ENCODE data around the gene SVIL. TPM values are rescaled to one million over a fixed set of nuclear protein-coding genes. Genes with fewer than 3 reads are reported as not detected.

SVIL gene
- total and polyA plus RNA-seq, 2 donors (not counting 1 experiment from before 2014, with no cell fraction given), result 0.74 to 0.88 TPM

DNA sequence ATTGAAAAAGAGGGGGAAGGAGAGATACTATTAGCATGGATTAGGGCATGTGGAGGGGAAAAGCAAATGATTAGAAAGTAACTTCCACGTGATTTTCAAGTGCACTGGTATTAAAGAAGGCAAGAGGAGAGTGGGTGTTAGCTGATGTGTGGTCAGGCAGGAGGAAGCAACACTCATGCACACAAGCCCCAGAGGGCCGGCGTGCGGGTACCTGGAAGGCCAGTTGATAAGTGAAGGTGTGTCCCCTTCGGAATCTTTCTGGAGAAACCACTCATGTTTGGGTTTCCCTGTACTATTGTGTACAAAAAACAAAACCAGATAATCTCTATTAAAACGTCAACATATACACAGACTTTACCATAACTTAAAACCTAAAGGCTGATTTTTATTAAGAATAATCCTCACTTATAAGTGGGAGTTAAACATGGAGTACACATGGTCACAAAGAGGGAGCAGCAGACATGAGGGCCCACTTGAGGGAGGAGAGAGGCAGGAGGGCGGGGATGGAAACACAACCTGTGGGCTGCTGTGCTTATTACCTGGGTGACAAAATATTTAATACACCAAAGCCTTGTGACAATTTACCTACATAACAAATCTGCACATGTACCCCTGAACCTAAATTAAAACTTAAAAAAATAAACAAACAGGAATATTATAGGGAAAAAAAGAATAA, 98.9 kb downstream of the SVIL start:
- WGBS (ENCODE audit: insufficient coverage), result 33% methylated on average over 1 of the region's 7 CpGs
- Histone ChIP-seq H3K79me2 (ENCODE audit: control insufficient read depth, insufficient read depth, low read length) (no peaks in the 10 kb centered on the region), H3K4me1 (ENCODE audit: control insufficient read depth in 2 of 2, insufficient read depth in 2 of 2, low read length in 2 of 2) (no peaks in the 10 kb centered on the region), H3K9me3 (ENCODE audit: control extremely low read depth in 1 of 3, control insufficient read depth in 2 of 3, insufficient read depth in 1 of 3, low read length in 2 of 3) (no peaks in the 10 kb centered on the region), H4K20me1 (ENCODE audit: control insufficient read depth, insufficient read depth, low read length, poor library complexity, severe bottlenecking) (no peaks in the 10 kb centered on the region), H3K4me3 (ENCODE audit: control extremely low read depth in 1 of 5, extremely low read depth in 1 of 5, insufficient read depth in 1 of 5, low read depth in 2 of 5, low read length in 4 of 5) (no peak overlapping the region), H3K27ac (ENCODE audit: low read length in 2 of 2) (no peak overlapping the region), H3K9ac (ENCODE audit: low read length) (no peak overlapping the region), H3K27me3 (replicated peaks in 1 of 4; ENCODE audit: control extremely low read depth in 1 of 4, control insufficient read depth in 3 of 4, insufficient read depth in 4 of 4, low read length in 3 of 4) (no peaks in the 10 kb centered on the region), H3K4me2 (replicated peaks; ENCODE audit: low read depth, low read length, poor library complexity, severe bottlenecking) (no peak overlapping the region), H2AFZ (ENCODE audit: insufficient read depth, low read depth, low read length, poor library complexity, severe bottlenecking) (no peak overlapping the region), H3K36me3 (replicated peaks in 1 of 2; ENCODE audit: control extremely low read depth in 1 of 2, control insufficient read depth in 1 of 2, extremely low read depth in 1 of 2, insufficient read depth in 2 of 2, low read length in 1 of 2) (no peaks in the 10 kb centered on the region)
- H3K4me1 Mint-ChIP-seq, result no peaks in the 10 kb centered on the region
- DNase-seq (no peak), ATAC-seq (ENCODE audit: low read depth) (no peak)
- ChIA-PET CTCF (interaction anchor here (1.7 kb wide), 1 partner anchor 39 kb away, joined by 4 read pairs; no protein-coding TSS in a partner anchor), POLR2A (no interaction called here)
- H3K9me3 Mint-ChIP-seq (ENCODE audit: insufficient read depth), result no peaks in the 10 kb centered on the region
- TF ChIP-seq EZH2 (IDR thresholded peaks at IDR 0.05; ENCODE audit: borderline replicate concordance, insufficient read depth, low read depth, low read length, poor library complexity, severe bottlenecking), result no peak
- TF ChIP-seq, protein P1, sequence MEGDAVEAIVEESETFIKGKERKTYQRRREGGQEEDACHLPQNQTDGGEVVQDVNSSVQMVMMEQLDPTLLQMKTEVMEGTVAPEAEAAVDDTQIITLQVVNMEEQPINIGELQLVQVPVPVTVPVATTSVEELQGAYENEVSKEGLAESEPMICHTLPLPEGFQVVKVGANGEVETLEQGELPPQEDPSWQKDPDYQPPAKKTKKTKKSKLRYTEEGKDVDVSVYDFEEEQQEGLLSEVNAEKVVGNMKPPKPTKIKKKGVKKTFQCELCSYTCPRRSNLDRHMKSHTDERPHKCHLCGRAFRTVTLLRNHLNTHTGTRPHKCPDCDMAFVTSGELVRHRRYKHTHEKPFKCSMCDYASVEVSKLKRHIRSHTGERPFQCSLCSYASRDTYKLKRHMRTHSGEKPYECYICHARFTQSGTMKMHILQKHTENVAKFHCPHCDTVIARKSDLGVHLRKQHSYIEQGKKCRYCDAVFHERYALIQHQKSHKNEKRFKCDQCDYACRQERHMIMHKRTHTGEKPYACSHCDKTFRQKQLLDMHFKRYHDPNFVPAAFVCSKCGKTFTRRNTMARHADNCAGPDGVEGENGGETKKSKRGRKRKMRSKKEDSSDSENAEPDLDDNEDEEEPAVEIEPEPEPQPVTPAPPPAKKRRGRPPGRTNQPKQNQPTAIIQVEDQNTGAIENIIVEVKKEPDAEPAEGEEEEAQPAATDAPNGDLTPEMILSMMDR (IDR thresholded peaks at IDR 0.05), result no peak
- peaks cover 8% of the 10 kb centered on the region for H3K27me3 Mint-ChIP-seq
- no peak overlapping the region for H3K4me3 Mint-ChIP-seq
- intact Hi-C loops (cut with micrococcal nuclease), result no loop called here
- H3K27ac Mint-ChIP-seq, result no peak overlapping the region

DNA sequence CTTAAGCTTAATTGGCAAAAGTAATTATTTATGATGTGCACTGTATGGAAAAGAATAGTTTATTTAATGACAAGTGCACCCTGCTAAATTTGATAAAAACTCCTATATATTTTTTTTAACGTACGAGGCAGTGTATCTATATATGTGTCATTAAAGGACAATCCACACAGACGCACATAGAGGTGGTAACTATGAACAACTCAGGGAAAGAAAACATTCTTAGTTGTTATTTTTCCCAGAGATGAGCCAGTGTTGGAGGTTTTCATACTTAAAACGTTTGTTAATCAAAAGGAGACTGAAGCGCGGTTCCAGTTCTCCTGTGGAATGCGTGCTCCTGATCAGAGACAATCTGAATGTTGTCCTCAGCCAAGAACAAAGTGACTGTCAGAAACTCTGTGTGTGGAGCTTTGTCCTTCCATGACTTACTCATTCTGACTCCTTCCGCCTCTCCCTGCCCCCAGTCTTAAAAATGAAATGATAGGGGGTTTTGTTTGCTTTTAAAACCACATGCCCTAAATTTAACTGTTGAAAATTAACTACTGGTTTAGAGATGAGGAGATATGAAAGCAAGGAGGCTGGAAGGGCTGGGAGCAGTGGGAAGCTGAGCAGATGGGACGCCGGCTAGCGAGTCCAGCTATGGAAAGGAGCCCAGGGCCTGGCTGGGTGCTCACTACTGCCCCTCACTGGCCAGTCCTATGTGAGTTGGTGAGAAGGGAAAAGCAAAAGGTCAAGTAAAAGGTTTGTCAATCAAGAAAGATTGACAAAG, 99.6 kb downstream of the SVIL start:
- no peak overlapping the region for H3K9ac ChIP-seq (ENCODE audit: low read length)
- 75% methylated on average over 7 of the region's 11 CpGs for WGBS (ENCODE audit: insufficient coverage)
- no peaks in the 10 kb centered on the region for H4K20me1 ChIP-seq (ENCODE audit: control insufficient read depth, insufficient read depth, low read length, poor library complexity, severe bottlenecking)
- no peak overlapping the region for H3K27ac ChIP-seq (ENCODE audit: low read length in 2 of 2)
- CTCF ChIA-PET, result interaction anchor here (1.7 kb wide), 1 partner anchor 38 kb away, joined by 4 read pairs; no protein-coding TSS in a partner anchor
- no peaks in the 10 kb centered on the region for H3K4me1 ChIP-seq (ENCODE audit: control insufficient read depth in 2 of 2, insufficient read depth in 2 of 2, low read length in 2 of 2)
- no peak overlapping the region for H3K4me3 ChIP-seq (ENCODE audit: control extremely low read depth in 1 of 5, extremely low read depth in 1 of 5, insufficient read depth in 1 of 5, low read depth in 2 of 5, low read length in 4 of 5)
- H3K9me3 Mint-ChIP-seq (ENCODE audit: insufficient read depth), result no peaks in the 10 kb centered on the region
- intact Hi-C loops (cut with micrococcal nuclease), result no loop called here
- ATAC-seq (ENCODE audit: low read depth) (no peak), DNase-seq (no peak)
- no peaks in the 10 kb centered on the region for H3K36me3 ChIP-seq (replicated peaks in 1 of 2; ENCODE audit: control extremely low read depth in 1 of 2, control insufficient read depth in 1 of 2, extremely low read depth in 1 of 2, insufficient read depth in 2 of 2, low read length in 1 of 2)
- H3K27ac Mint-ChIP-seq, result no peak overlapping the region
- no peaks in the 10 kb centered on the region for H3K79me2 ChIP-seq (ENCODE audit: control insufficient read depth, insufficient read depth, low read length)
- peaks cover 5% of the 10 kb centered on the region for H3K27me3 Mint-ChIP-seq
- no peaks in the 10 kb centered on the region for H3K4me1 Mint-ChIP-seq
- no peaks in the 10 kb centered on the region for H3K9me3 ChIP-seq (ENCODE audit: control extremely low read depth in 1 of 3, control insufficient read depth in 2 of 3, insufficient read depth in 1 of 3, low read length in 2 of 3)
- no peaks in the 10 kb centered on the region for H3K27me3 ChIP-seq (replicated peaks in 1 of 4; ENCODE audit: control extremely low read depth in 1 of 4, control insufficient read depth in 3 of 4, insufficient read depth in 4 of 4, low read length in 3 of 4)
- TF ChIP-seq, protein P1 (IDR thresholded peaks at IDR 0.05), result no peak
- TF ChIP-seq EZH2 (IDR thresholded peaks at IDR 0.05; ENCODE audit: borderline replicate concordance, insufficient read depth, low read depth, low read length, poor library complexity, severe bottlenecking), result no peak
- H3K4me2 ChIP-seq (replicated peaks; ENCODE audit: low read depth, low read length, poor library complexity, severe bottlenecking), result no peak overlapping the region
- POLR2A ChIA-PET, result no interaction called here
- no peak overlapping the region for H2AFZ ChIP-seq (ENCODE audit: insufficient read depth, low read depth, low read length, poor library complexity, severe bottlenecking)
- H3K4me3 Mint-ChIP-seq, result no peak overlapping the region
